GM12801 (cell line): ENCODE results near the gene ABCD3.

ENCODE experiments used
- CTCF ChIP-seq: IDR thresholded peaks from one replicate; pipeline ENCODE4 v1.5.1; 2011; ENCODE audit warnings: control low read depth; ENCODE audit not compliant: insufficient read length; ENCODE audit errors: extremely low read depth

The ABCD3 gene

GRCh38 chr1:94526152-94526980 is 108.2 kb downstream of the ABCD3 start:
- TF ChIP-seq CTCF = no peak

GRCh38 chr1:94527447-94528031 is 109.3 kb downstream of the ABCD3 start:
- no peak for TF ChIP-seq CTCF

- TF ChIP-seq CTCF = no peak
These were observed 110.1 kb downstream of the ABCD3 start for GRCh38 chr1:94528299-94528698.

GRCh38 chr1:94528826-94529225 is 110.6 kb downstream of the ABCD3 start:
- TF ChIP-seq CTCF = no peak

- no peak for TF ChIP-seq CTCF
These were observed 111.2 kb downstream of the ABCD3 start for GRCh38 chr1:94529416-94529815.

- TF ChIP-seq CTCF = no peak
These were observed 112.2 kb downstream of the ABCD3 start for GRCh38 chr1:94530373-94530878.

- no peak for TF ChIP-seq CTCF
These were observed 113.5 kb downstream of the ABCD3 start for GRCh38 chr1:94531664-94532063.
